Hematopoietic multipotent progenitor cell treated with erythropoietin and hydrocortisone succinate and interleukin-3 and kit ligand, for 6 days (in vitro differentiated cells): Measurements from ENCODE around the gene SEMA5A.

ENCODE experiments used
- DNase-seq: peaks from one replicate; pipeline ENCODE4 v3.0.0-alpha.2; 2015

Gene SEMA5A

DNA sequence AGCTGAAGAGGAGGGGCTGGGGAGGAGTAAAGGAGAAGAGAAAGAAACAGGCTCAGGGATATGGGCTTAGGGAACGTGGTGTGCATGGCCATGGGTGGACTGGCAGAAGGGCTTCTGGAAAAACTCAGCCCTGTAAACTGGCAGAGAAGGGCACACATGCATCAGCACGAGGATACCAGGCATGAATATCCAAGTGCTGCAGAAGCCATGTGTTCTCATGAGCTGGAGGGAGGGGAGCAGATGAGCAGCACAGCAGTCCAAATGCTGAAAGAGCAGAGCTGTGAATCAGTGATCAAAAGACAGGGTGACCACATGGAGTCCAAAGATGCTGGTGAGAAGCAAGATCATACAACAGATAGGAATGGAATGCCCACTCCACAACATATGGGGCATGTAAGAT is 72.3 kb downstream of the SEMA5A start:
- no peak for DNase-seq

DNA sequence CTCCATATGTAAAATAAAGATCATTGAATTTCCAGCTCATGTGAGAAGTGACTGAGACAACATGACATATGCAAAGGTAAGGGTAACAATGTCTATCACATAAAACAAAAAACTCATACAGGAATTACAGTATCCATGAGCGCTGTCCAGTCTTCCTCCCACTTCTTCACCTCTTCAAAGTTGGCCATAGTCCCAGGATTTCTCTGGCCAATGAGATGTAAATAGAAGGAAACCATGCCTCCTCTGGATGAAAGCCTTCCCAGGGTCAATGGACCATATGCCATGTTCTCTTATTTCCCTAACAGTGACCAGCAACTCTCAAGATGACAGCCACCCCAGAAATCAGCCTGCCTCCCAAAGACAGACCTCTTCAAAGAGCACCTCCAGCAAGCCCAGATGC is 75.5 kb downstream of the SEMA5A start:
- no peak for DNase-seq

DNA sequence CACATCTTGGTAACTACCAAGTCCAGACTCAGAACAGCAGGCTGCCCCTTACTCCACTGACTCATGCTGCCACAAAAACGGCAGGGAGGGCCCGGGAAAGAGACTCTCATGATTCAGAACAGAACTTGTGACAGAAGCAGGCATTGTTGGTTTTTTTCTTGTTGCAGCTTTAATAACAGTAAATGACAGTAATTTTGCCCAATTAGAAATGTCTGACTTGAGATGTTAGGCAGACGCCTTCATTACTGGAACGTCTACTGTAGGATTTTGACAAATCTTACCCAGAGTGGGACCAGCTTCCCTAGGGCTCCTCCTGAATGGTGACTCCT is 77.9 kb downstream of the SEMA5A start:
- DNase-seq: no peak

GRCh38 chr5:9467199-9468059 is 78.4 kb downstream of the SEMA5A start:
- DNase-seq: no peak

GRCh38 chr5:9466697-9467096 is 79.2 kb downstream of the SEMA5A start:
- DNase-seq: no peak

DNA sequence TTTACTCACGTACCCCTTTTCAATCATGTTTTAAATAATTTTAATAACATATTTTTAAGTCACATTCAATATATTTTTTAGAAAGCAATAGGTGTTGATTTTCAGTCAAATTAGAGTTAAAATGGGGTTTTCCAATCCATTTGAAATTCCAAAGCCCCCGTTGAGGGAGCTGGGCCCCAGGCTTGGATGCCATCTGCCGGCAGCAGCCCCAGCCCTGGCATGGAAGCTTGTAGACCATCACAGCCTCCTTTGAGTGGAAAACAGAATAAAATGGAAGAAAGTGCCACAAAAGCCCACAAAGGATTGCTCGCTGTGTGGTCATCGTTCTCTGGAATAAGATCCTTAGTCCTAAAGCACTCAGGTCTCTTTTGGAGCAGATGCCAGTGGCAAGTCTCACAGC is 81.4 kb downstream of the SEMA5A start:
- DNase-seq: no peak

- no peak for DNase-seq
Measured at GRCh38 chr5:9462109-9462508, 83.8 kb downstream of the SEMA5A start.

DNA sequence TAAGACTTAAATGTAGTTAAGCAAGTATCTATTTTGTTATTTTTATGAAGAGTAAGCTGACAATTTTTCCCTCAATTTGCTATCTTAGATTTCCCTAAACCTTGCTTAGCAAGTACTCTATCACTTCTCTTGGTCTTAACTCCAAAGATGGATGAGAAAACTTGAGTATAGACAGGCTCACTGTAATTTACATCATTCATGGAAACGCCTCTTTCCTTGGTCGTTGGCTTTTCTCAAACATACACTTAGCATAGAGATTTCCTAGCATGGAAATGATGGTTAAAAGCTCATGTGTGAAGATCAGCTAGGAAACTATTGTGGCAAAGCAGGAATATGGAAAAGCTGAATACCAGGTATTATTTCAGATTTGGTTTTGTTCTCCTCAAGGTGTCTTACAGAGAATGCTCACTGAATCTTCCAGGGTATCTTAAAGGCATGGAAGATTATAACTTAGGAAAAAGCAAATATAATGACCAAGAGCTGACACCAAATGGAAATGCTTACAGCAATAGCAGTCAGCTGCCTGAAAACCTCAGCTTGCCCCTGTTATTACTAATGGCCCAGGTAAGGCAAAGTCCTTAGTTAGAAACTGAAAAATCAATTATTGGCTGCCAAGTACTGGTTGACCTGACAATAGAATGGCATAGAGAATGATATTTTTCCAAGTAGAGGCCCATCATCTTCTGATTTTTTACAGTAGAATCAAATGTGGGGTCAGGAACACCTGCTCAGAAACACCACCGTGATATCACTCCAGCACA is 84.8 kb downstream of the SEMA5A start:
- no peak for DNase-seq

GRCh38 chr5:9456435-9457042 is 89.3 kb downstream of the SEMA5A start:
- DNase-seq: no peak

GRCh38 chr5:9455826-9456434 is 89.9 kb downstream of the SEMA5A start:
- no peak for DNase-seq

GRCh38 chr5:9454491-9454890 is 91.4 kb downstream of the SEMA5A start:
- no peak for DNase-seq

GRCh38 chr5:9454012-9454481 is 91.8 kb downstream of the SEMA5A start:
- DNase-seq: no peak

GRCh38 chr5:9453480-9454011 is 92.3 kb downstream of the SEMA5A start:
- DNase-seq: no peak

DNA sequence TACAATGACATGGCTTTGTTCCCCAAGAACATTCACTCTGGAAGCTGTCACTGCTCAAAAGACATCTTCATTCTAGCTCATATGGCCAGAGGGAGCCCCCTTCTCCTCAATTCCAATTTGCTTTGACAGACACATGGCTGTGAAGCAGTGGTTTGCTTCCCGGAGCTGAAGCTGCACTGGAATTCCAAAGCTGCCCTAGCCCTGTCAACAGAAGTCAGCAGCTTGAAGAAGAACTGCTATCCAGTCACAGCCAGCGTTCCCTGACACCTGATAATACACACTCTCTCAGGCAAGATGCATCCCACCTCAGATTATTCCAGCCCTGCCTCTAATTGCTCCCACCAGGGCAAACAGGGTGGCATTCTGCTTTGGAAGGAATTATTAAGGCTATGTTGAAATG is 93.7 kb downstream of the SEMA5A start:
- DNase-seq: no peak

- no peak for DNase-seq
Measured at GRCh38 chr5:9451037-9451436, 94.8 kb downstream of the SEMA5A start.

- DNase-seq: no peak
Measured at GRCh38 chr5:9447691-9448090, 98.2 kb downstream of the SEMA5A start.

GRCh38 chr5:9445826-9446388 is 100.0 kb downstream of the SEMA5A start:
- no peak for DNase-seq

GRCh38 chr5:9444346-9444745 is 101.5 kb downstream of the SEMA5A start:
- no peak for DNase-seq

DNA sequence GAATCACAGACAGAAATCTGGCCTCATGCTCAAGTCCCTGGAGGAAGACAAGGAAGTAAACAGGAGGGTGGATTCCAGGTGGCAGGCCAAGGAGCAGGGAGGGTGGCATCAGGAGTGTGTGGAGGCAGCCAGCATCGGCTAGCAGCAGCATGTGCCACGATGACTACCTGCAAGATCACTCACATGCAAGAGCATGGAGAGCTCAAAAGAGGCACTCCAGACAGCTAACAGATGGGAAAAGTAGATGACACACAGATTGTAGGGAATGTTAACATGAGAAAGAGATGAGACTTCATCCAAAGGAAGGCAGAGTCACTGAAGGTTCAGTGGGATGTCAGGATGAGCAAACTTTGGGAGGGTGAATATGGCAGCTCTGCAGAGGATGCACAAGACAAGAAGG is 104.3 kb downstream of the SEMA5A start:
- no peak for DNase-seq

DNA sequence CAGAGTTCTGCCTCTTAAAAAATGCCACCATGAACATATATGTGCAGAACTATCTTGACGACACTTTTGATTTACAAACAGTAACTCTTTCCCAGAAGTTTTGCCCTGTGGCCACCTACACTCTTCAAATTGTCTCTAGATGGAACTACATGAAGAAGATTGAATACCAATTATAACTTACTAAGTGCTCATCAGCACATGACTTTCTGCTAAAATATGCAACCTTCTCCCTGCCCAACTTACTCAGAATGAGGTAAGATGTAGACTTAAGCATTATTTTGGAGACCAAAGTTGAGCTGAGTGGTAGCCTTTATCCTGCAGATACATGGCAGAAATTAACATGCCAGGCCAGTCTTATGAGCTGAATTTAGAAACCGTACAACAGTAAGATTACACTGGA is 105.4 kb downstream of the SEMA5A start:
- no peak for DNase-seq

GRCh38 chr5:9439531-9440292 is 106.2 kb downstream of the SEMA5A start:
- no peak for DNase-seq
